ENCODE measurements around the gene KNL1.

The KNL1 gene

GRCh38 chr15:40598672-40599071 lies 4.6 kb downstream of the KNL1 start:
- Histone ChIP-seq H3K9ac (ENCODE audit: low read depth in 1 of 2, low read length in 2 of 2) (no peak overlapping the region), H3K4me3 (ENCODE audit: low read depth in 1 of 2, low read length in 2 of 2) (no peak overlapping the region), H3K27me3 (ENCODE audit: control insufficient read depth in 1 of 2, insufficient read depth in 2 of 2, low read length in 2 of 2) (no peaks in the 10 kb centered on the region), H3K9me3 (ENCODE audit: control insufficient read depth in 1 of 2, low read length in 2 of 2) (no peaks in the 10 kb centered on the region), H3K36me3 (ENCODE audit: control insufficient read depth in 1 of 2, insufficient read depth in 2 of 2, low read length in 2 of 2) (no peaks in the 10 kb centered on the region), H3K4me1 (ENCODE audit: control insufficient read depth in 1 of 2, insufficient read depth in 2 of 2, low read length in 2 of 2) (peaks cover 8 to 9% of the 10 kb centered on the region in 2 donors), H3K27ac (ENCODE audit: low read depth, low read length) (no peak overlapping the region)

DNA sequence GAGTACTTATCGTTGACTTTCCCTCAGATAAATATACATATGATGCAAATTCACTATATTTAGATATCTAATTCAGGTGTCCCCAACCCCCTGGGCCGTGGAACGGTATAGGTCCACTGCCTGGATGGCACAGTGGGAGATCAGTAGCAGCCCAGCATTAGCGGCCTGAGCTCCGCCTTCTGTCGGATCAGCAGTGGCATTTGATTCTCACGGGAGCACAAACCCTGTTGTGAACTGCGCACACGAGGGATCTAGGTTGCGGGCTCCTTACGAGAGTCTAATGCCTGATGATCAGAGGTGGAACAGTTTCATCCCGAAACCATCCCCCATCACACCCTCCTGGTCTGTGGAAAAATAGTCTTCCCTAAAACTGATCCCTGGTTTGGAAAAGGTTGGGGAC lies 6.9 kb downstream of the KNL1 start:
- Histone ChIP-seq H3K9ac (ENCODE audit: low read depth in 1 of 2, low read length in 2 of 2) (no peak overlapping the region), H3K4me3 (ENCODE audit: low read depth in 1 of 2, low read length in 2 of 2) (no peak overlapping the region), H3K4me1 (ENCODE audit: control insufficient read depth in 1 of 2, insufficient read depth in 2 of 2, low read length in 2 of 2) (no peaks in the 10 kb centered on the region), H3K27me3 (ENCODE audit: control insufficient read depth in 1 of 2, insufficient read depth in 2 of 2, low read length in 2 of 2) (no peaks in the 10 kb centered on the region), H3K27ac (ENCODE audit: low read depth, low read length) (no peak overlapping the region), H3K9me3 (ENCODE audit: control insufficient read depth in 1 of 2, low read length in 2 of 2) (no peaks in the 10 kb centered on the region), H3K36me3 (ENCODE audit: control insufficient read depth in 1 of 2, insufficient read depth in 2 of 2, low read length in 2 of 2) (no peaks in the 10 kb centered on the region)

- Histone ChIP-seq H3K27ac (ENCODE audit: low read depth, low read length) (no peak overlapping the region), H3K9me3 (ENCODE audit: control insufficient read depth in 1 of 2, low read length in 2 of 2) (no peaks in the 10 kb centered on the region)
These were observed 9.9 kb downstream of the KNL1 start for GRCh38 chr15:40603935-40604334.

DNA sequence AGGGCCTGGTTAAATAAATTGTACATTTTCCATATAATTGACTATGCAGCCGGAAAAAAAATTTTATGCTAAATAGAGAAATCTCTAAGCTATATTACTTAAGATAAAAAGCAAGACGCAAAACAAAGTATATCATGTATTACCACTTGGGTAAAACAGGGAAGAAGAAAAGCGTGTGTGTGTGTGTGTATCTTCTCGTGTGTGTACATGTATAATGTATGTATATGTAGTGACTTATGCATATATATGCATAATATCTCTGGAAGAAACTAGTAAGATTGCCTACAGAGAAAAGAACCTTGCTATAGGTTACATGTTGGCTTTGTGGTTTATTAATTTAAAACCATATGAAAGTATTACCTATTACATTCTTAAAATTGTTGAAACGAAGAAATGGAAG lies 19.0 kb downstream of the KNL1 start:
- peaks cover 0 to 2% of the 10 kb centered on the region in 2 donors for H3K36me3 ChIP-seq (ENCODE audit: control insufficient read depth in 1 of 2, insufficient read depth in 2 of 2, low read length in 2 of 2)
- no peak overlapping the region for H3K27ac ChIP-seq (ENCODE audit: low read depth, low read length)
- no peaks in the 10 kb centered on the region for H3K27me3 ChIP-seq (ENCODE audit: control insufficient read depth in 1 of 2, insufficient read depth in 2 of 2, low read length in 2 of 2)
- no peaks in the 10 kb centered on the region for H3K4me1 ChIP-seq (ENCODE audit: control insufficient read depth in 1 of 2, insufficient read depth in 2 of 2, low read length in 2 of 2)
- no peaks in the 10 kb centered on the region for H3K9me3 ChIP-seq (ENCODE audit: control insufficient read depth in 1 of 2, low read length in 2 of 2)
- no peak overlapping the region for H3K4me3 ChIP-seq (ENCODE audit: low read depth in 1 of 2, low read length in 2 of 2)
- H3K9ac ChIP-seq (ENCODE audit: low read depth in 1 of 2, low read length in 2 of 2): no peak overlapping the region

More at GRCh38 chr15:40603935-40604334, 9.9 kb downstream of the KNL1 start:
- H3K36me3 ChIP-seq (ENCODE audit: control insufficient read depth in 1 of 2, insufficient read depth in 2 of 2, low read length in 2 of 2): no peaks in the 10 kb centered on the region
- no peak overlapping the region for H3K4me3 ChIP-seq (ENCODE audit: low read depth in 1 of 2, low read length in 2 of 2)
- H3K27me3 ChIP-seq (ENCODE audit: control insufficient read depth in 1 of 2, insufficient read depth in 2 of 2, low read length in 2 of 2): no peaks in the 10 kb centered on the region
- H3K4me1 ChIP-seq (ENCODE audit: control insufficient read depth in 1 of 2, insufficient read depth in 2 of 2, low read length in 2 of 2): no peaks in the 10 kb centered on the region
- no peak overlapping the region for H3K9ac ChIP-seq (ENCODE audit: low read depth in 1 of 2, low read length in 2 of 2)

- Histone ChIP-seq H3K4me3 (ENCODE audit: low read depth in 1 of 2, low read length in 2 of 2) (no peak overlapping the region), H3K36me3 (ENCODE audit: control insufficient read depth in 1 of 2, insufficient read depth in 2 of 2, low read length in 2 of 2) (peaks cover 0 to 3% of the 10 kb centered on the region in 2 donors), H3K27ac (ENCODE audit: low read depth, low read length) (no peak overlapping the region), H3K9ac (ENCODE audit: low read depth in 1 of 2, low read length in 2 of 2) (no peak overlapping the region), H3K9me3 (ENCODE audit: control insufficient read depth in 1 of 2, low read length in 2 of 2) (no peaks in the 10 kb centered on the region), H3K27me3 (ENCODE audit: control insufficient read depth in 1 of 2, insufficient read depth in 2 of 2, low read length in 2 of 2) (no peaks in the 10 kb centered on the region), H3K4me1 (ENCODE audit: control insufficient read depth in 1 of 2, insufficient read depth in 2 of 2, low read length in 2 of 2) (no peaks in the 10 kb centered on the region)
These were observed 24.0 kb downstream of the KNL1 start for GRCh38 chr15:40618023-40618422.

DNA sequence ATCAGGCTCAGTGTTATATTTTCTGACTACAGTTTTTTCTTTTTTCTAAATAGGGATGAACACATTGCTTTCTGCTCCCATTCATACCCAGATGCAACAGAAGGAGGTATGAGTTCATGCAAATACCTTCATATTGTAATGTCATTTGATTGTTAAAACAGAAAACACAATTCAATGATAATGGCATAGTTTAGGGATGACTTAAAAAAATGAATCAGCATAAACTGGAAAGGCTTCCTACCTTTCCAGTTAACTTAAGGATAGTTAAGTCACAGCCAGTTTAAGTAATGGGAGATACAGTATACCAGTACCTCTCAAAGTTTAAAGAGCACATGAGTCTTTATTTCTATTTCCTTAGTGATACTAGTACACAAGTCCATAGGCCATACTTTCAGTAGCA lies 24.9 kb downstream of the KNL1 start:
- H3K36me3 ChIP-seq (ENCODE audit: control insufficient read depth in 1 of 2, insufficient read depth in 2 of 2, low read length in 2 of 2): peaks cover 0 to 3% of the 10 kb centered on the region in 2 donors

DNA sequence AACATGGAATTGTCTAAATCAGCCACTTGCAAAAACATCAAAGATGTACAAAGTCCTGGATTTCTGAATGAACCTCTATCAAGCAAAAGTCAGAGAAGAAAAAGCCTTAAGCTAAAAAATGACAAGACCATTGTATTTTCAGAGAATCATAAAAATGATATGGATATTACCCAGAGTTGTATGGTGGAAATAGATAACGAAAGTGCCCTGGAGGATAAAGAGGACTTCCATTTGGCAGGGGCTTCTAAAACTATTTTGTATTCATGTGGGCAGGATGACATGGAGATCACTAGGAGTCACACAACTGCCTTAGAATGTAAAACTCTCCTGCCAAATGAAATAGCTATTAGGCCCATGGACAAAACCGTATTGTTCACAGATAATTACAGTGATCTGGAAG lies 29.3 kb downstream of the KNL1 start:
- Histone ChIP-seq H3K9ac (ENCODE audit: low read depth in 1 of 2, low read length in 2 of 2) (no peak overlapping the region), H3K9me3 (ENCODE audit: control insufficient read depth in 1 of 2, low read length in 2 of 2) (no peaks in the 10 kb centered on the region), H3K4me1 (ENCODE audit: control insufficient read depth in 1 of 2, insufficient read depth in 2 of 2, low read length in 2 of 2) (no peaks in the 10 kb centered on the region), H3K27ac (ENCODE audit: low read depth, low read length) (no peak overlapping the region), H3K4me3 (ENCODE audit: low read depth in 1 of 2, low read length in 2 of 2) (no peak overlapping the region), H3K27me3 (ENCODE audit: control insufficient read depth in 1 of 2, insufficient read depth in 2 of 2, low read length in 2 of 2) (no peaks in the 10 kb centered on the region), H3K36me3 (ENCODE audit: control insufficient read depth in 1 of 2, insufficient read depth in 2 of 2, low read length in 2 of 2) (peaks cover 0 to 3% of the 10 kb centered on the region in 2 donors)

More for the DNA sequence above, 24.9 kb downstream of the KNL1 start:
- Histone ChIP-seq H3K9ac (ENCODE audit: low read depth in 1 of 2, low read length in 2 of 2) (no peak overlapping the region), H3K4me1 (ENCODE audit: control insufficient read depth in 1 of 2, insufficient read depth in 2 of 2, low read length in 2 of 2) (no peaks in the 10 kb centered on the region), H3K27ac (ENCODE audit: low read depth, low read length) (no peak overlapping the region), H3K27me3 (ENCODE audit: control insufficient read depth in 1 of 2, insufficient read depth in 2 of 2, low read length in 2 of 2) (no peaks in the 10 kb centered on the region), H3K9me3 (ENCODE audit: control insufficient read depth in 1 of 2, low read length in 2 of 2) (no peaks in the 10 kb centered on the region), H3K4me3 (ENCODE audit: low read depth in 1 of 2, low read length in 2 of 2) (no peak overlapping the region)

GRCh38 chr15:40630313-40630712 lies 36.3 kb downstream of the KNL1 start:
- Histone ChIP-seq H3K27ac (ENCODE audit: low read depth, low read length) (no peak overlapping the region), H3K36me3 (ENCODE audit: control insufficient read depth in 1 of 2, insufficient read depth in 2 of 2, low read length in 2 of 2) (no peaks in the 10 kb centered on the region), H3K9ac (ENCODE audit: low read depth in 1 of 2, low read length in 2 of 2) (no peak overlapping the region), H3K4me3 (ENCODE audit: low read depth in 1 of 2, low read length in 2 of 2) (no peak overlapping the region), H3K27me3 (ENCODE audit: control insufficient read depth in 1 of 2, insufficient read depth in 2 of 2, low read length in 2 of 2) (no peaks in the 10 kb centered on the region), H3K4me1 (ENCODE audit: control insufficient read depth in 1 of 2, insufficient read depth in 2 of 2, low read length in 2 of 2) (no peaks in the 10 kb centered on the region), H3K9me3 (ENCODE audit: control insufficient read depth in 1 of 2, low read length in 2 of 2) (no peaks in the 10 kb centered on the region)

GRCh38 chr15:40633178-40633577 lies 39.1 kb downstream of the KNL1 start:
- H3K4me1 ChIP-seq (ENCODE audit: control insufficient read depth in 1 of 2, insufficient read depth in 2 of 2, low read length in 2 of 2): no peaks in the 10 kb centered on the region
- no peaks in the 10 kb centered on the region for H3K27me3 ChIP-seq (ENCODE audit: control insufficient read depth in 1 of 2, insufficient read depth in 2 of 2, low read length in 2 of 2)
- no peaks in the 10 kb centered on the region for H3K36me3 ChIP-seq (ENCODE audit: control insufficient read depth in 1 of 2, insufficient read depth in 2 of 2, low read length in 2 of 2)

GRCh38 chr15:40637221-40637745 lies 43.2 kb downstream of the KNL1 start:
- Histone ChIP-seq H3K9ac (ENCODE audit: low read depth in 1 of 2, low read length in 2 of 2) (no peak overlapping the region), H3K4me1 (ENCODE audit: control insufficient read depth in 1 of 2, insufficient read depth in 2 of 2, low read length in 2 of 2) (no peaks in the 10 kb centered on the region), H3K9me3 (ENCODE audit: control insufficient read depth in 1 of 2, low read length in 2 of 2) (no peaks in the 10 kb centered on the region), H3K27ac (ENCODE audit: low read depth, low read length) (no peak overlapping the region), H3K4me3 (ENCODE audit: low read depth in 1 of 2, low read length in 2 of 2) (no peak overlapping the region), H3K27me3 (ENCODE audit: control insufficient read depth in 1 of 2, insufficient read depth in 2 of 2, low read length in 2 of 2) (no peaks in the 10 kb centered on the region), H3K36me3 (ENCODE audit: control insufficient read depth in 1 of 2, insufficient read depth in 2 of 2, low read length in 2 of 2) (no peaks in the 10 kb centered on the region)

More at GRCh38 chr15:40633178-40633577, 39.1 kb downstream of the KNL1 start:
- Histone ChIP-seq H3K9me3 (ENCODE audit: control insufficient read depth in 1 of 2, low read length in 2 of 2) (no peaks in the 10 kb centered on the region), H3K4me3 (ENCODE audit: low read depth in 1 of 2, low read length in 2 of 2) (no peak overlapping the region), H3K9ac (ENCODE audit: low read depth in 1 of 2, low read length in 2 of 2) (no peak overlapping the region), H3K27ac (ENCODE audit: low read depth, low read length) (no peak overlapping the region)

DNA sequence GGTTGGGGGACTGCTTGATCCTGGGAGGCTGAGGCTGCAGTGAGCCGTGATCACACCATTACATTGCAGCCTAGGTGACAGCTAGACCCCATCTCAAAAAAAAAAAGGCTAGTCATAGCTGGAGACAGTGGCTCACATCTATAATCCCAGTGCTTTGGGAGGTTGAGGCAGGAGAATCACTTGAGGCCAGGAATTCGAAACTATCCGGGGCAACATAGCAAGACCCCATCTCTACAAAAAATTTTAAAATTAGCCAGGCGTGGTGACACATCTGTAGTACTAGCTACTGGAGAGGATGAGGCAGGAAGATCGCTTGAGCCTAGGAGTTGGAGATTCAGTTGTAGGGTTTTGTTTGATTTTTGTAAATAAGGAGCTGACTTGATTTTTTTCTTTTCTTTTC lies 45.6 kb downstream of the KNL1 start:
- Histone ChIP-seq H3K36me3 (ENCODE audit: control insufficient read depth in 1 of 2, insufficient read depth in 2 of 2, low read length in 2 of 2) (no peaks in the 10 kb centered on the region), H3K9me3 (ENCODE audit: control insufficient read depth in 1 of 2, low read length in 2 of 2) (no peaks in the 10 kb centered on the region), H3K4me3 (ENCODE audit: low read depth in 1 of 2, low read length in 2 of 2) (no peak overlapping the region), H3K27ac (ENCODE audit: low read depth, low read length) (no peak overlapping the region), H3K27me3 (ENCODE audit: control insufficient read depth in 1 of 2, insufficient read depth in 2 of 2, low read length in 2 of 2) (no peaks in the 10 kb centered on the region), H3K4me1 (ENCODE audit: control insufficient read depth in 1 of 2, insufficient read depth in 2 of 2, low read length in 2 of 2) (no peaks in the 10 kb centered on the region), H3K9ac (ENCODE audit: low read depth in 1 of 2, low read length in 2 of 2) (no peak overlapping the region)

Data from duodenal mucosa (tissue), 2 donors.